Stomach (tissue), 9 donors: Measurements from ENCODE around the gene FAM240A. TPM values are rescaled to one million over a fixed set of nuclear protein-coding genes. Genes with fewer than 3 reads are reported as not detected.

ENCODE experiments used
- DNase-seq, 2 donors: peaks; one replicate each; pipeline versions ENCODE4 v3.0.0 to v3.0.0-alpha.2; 2013 to 2019
- H3K27ac ChIP-seq, 5 donors: fragments of 200-600 bp in 4 of 5; sonication (generic) in 4 of 5; one replicate each; pipeline ENCODE4 v1.5.1; 2013 to 2019; ENCODE audit warnings: mild to moderate bottlenecking in 1 of 5, moderate library complexity in 1 of 5
- H3K27me3 ChIP-seq, 3 donors: fragments of 200-600 bp; sonication (generic); one replicate each; pipeline ENCODE4 v1.5.1; 2017 to 2019; ENCODE audit warnings: mixed run types in 1 of 3
- H3K36me3 ChIP-seq, 4 donors: fragments of 200-600 bp; sonication (generic); 1 replicate in 3 of 4; 2 replicates in 1 of 4; pipeline ENCODE4 v1.5.1; 2016 to 2019
- H3K4me1 ChIP-seq, 4 donors: fragments of 200-600 bp; sonication (generic); one replicate each; pipeline ENCODE4 v1.5.1; 2016 to 2019
- H3K4me3 ChIP-seq, 4 donors: fragments of 200-600 bp; sonication (generic) in 3 of 4; one replicate each; pipeline ENCODE4 v1.5.1; 2016 to 2019; ENCODE audit warnings: mild to moderate bottlenecking in 1 of 4
- H3K9me3 ChIP-seq, 4 donors: fragments of 200-600 bp; sonication (generic); one replicate each; pipeline ENCODE4 v1.5.1; 2016 to 2019
- CTCF ChIP-seq, 7 experiments: fragments of 450-650 bp in 4 of 7; fragments of 200-600 bp in 3 of 7; sonication (generic) in 3 of 7; IDR thresholded peaks; one replicate each; pipeline ENCODE4 v1.5.1; 2016 to 2019; ENCODE audit warnings: antibody characterized with exemption in 7 of 7, control low read depth in 2 of 7, mild to moderate bottlenecking in 1 of 7
- EP300 ChIP-seq: sonication (generic); formaldehyde crosslinking; IDR thresholded peaks from one replicate; pipeline ENCODE4 v1.6.1; 2017; ENCODE audit warnings: antibody characterized with exemption
- POLR2A ChIP-seq, 4 donors: fragments of 450-650 bp; IDR thresholded peaks; one replicate each; pipeline ENCODE4 v1.6.1; 2016; ENCODE audit warnings: antibody characterized with exemption in 4 of 4, control low read depth in 2 of 4, mild to moderate bottlenecking in 1 of 4, moderate library complexity in 1 of 4
- POLR2AphosphoS5 ChIP-seq, 3 donors: sonication (generic); formaldehyde crosslinking; IDR thresholded peaks; one replicate each; pipeline ENCODE4 v1.6.1; 2016; ENCODE audit warnings: antibody characterized with exemption in 3 of 3
- WGBS, 5 donors: extraction: QIAGEN DNeasy Blood & Tissue Kit in 3 of 5; methylation state at CpG; one replicate each; pipeline versions ENCODE4 v1.1.5 to v1.1.7; 2013 to 2018; 5-methylcytosine and 5-hydroxymethylcytosine counted together
- intact Hi-C: fragments of 100-400 bp; cut with DNase I; formaldehyde crosslinking; loops from one replicate; pipeline ENCODE4 v1.15.1; 2023; ENCODE audit warnings: low total_unique reads
- polyA plus RNA-seq, 3 donors: library from polyadenylated mRNA; stranded (reverse); fragments of 200-250 nt; gene quantifications; one replicate each; pipeline ENCODE4 v1.2.3, GENCODE V29; 2013
- total RNA-seq, 5 donors: library from RNA; depleted of rRNA; stranded (reverse); fragments of >200 nt; gene quantifications; one replicate each; pipeline versions ENCODE4 v1.1.0 to v1.2.3, GENCODE V29; 2014 to 2016
- donor health status: healthy with polysubstance abuse.
- donor health status: Bipolar disorder and iron deficiency.
- donor health status: healthy.

Gene FAM240A
- total and polyA plus RNA-seq, 8 donors, result not detected

DNA sequence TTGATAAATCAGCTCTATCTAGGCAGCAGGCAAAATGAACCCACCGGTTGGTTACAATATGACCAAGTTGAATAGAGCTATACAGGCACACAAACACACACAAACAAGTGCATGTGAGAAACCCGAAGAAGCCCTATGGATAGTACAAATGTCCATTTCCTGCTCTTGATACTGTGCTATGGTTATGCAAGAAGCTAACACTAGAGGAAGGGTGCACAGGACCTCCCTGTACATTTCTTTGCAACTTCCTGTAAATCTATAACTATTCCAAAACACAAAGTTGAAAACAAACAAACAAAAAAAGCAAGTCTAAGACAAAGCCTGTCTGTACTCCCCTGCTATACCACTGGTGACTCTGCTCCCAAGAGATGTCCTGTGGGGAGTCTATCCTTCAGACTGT is 8.2 kb upstream of the FAM240A start:
- intact Hi-C loops, result no loop called here
- Histone ChIP-seq H3K27ac (no peak overlapping the region), H3K4me3 (no peak overlapping the region), H3K9me3 (no peaks in the 10 kb centered on the region), H3K36me3 (no peaks in the 10 kb centered on the region), H3K27me3 (no peaks in the 10 kb centered on the region), H3K4me1 (no peaks in the 10 kb centered on the region)
- no peak for TF ChIP-seq POLR2A (IDR thresholded peaks at IDR 0.05)
- TF ChIP-seq EP300, result no peak
- TF ChIP-seq POLR2AphosphoS5 (IDR thresholded peaks at IDR 0.05), result no peak
- TF ChIP-seq CTCF (IDR thresholded peaks at IDR 0.05), result no peak
- 78 to 87% (median 84%) methylated on average over 2 of the region's 2 CpGs for WGBS, 5 donors
- no peak for DNase-seq

GRCh38 chr3:46607603-46608028 is 4.7 kb upstream of the FAM240A start:
- H3K9me3 ChIP-seq, result no peaks in the 10 kb centered on the region
- peaks cover 0 to 6% (median 0%) of the 10 kb centered on the region in 4 donors for H3K4me1 ChIP-seq
- intact Hi-C loops, result no loop called here
- H3K27ac ChIP-seq, result no peak overlapping the region
- 65 to 78% (median 72%) methylated on average over 6 of the region's 6 CpGs for WGBS, 5 donors
- no peaks in the 10 kb centered on the region for H3K36me3 ChIP-seq
- no peak for DNase-seq
- TF ChIP-seq POLR2AphosphoS5 (IDR thresholded peaks at IDR 0.05) (no peak), EP300 (no peak), CTCF (IDR thresholded peaks at IDR 0.05) (no peak), POLR2A (IDR thresholded peaks at IDR 0.05) (no peak)
- no peaks in the 10 kb centered on the region for H3K27me3 ChIP-seq
- no peak overlapping the region for H3K4me3 ChIP-seq

- no peak overlapping the region for H3K4me3 ChIP-seq
- TF ChIP-seq EP300 (no peak), POLR2A (IDR thresholded peaks at IDR 0.05) (no peak), CTCF (IDR thresholded peaks at IDR 0.05) (no peak), POLR2AphosphoS5 (IDR thresholded peaks at IDR 0.05) (no peak)
These were observed 3.1 kb upstream of the FAM240A start for GRCh38 chr3:46609212-46609721.

DNA sequence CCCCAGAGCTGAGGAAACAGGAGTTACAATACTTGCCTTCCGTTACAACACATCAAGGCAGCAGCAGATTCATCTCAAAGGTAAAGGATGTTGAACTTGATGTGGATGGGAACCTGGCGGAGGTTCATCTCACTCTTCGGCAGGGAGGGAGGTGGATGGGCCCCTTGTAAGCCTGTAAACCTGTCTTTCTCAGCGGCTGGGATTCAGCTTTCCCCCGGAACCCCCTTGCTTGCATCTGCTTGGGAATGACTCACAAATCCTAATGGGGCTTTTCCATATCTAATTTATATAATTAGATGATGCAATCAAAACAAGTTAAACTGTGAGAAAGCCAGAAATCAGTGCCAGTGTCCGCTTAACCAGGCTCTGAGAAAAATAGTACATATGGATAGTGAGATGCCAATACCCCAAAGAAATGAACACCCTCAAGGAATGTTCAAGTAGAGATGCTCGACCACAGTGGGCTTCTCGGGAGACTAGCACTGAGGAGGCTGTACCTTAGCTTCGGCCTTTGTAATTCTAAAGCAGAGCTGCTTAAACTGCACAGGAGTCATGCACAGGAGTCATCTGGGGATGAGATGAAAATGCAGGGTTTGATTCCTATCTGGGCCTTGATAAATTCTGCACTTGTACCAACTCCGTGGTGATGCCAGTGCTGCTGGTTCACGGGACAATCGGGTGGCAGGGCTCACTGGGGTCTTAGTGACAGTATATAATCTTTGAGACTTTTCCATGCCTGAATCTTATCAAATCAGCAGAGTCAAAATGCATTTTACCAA is 2.2 kb upstream of the FAM240A start:
- intact Hi-C loops, result no loop called here

More at GRCh38 chr3:46609212-46609721, 3.1 kb upstream of the FAM240A start:
- no peaks in the 10 kb centered on the region for H3K9me3 ChIP-seq
- intact Hi-C loops, result no loop called here
- peaks cover 0 to 6% (median 0%) of the 10 kb centered on the region in 4 donors for H3K4me1 ChIP-seq
- no peak overlapping the region for H3K27ac ChIP-seq
- 71 to 86% (median 76%) methylated on average over 5 of the region's 5 CpGs for WGBS, 5 donors
- no peak for DNase-seq
- no peaks in the 10 kb centered on the region for H3K36me3 ChIP-seq
- H3K27me3 ChIP-seq, result no peaks in the 10 kb centered on the region

More for the DNA sequence above, 2.2 kb upstream of the FAM240A start:
- Histone ChIP-seq H3K27me3 (no peaks in the 10 kb centered on the region), H3K4me3 (no peak overlapping the region), H3K27ac (no peak overlapping the region), H3K9me3 (no peaks in the 10 kb centered on the region), H3K4me1 (peaks cover 0 to 6% (median 0%) of the 10 kb centered on the region in 4 donors), H3K36me3 (no peaks in the 10 kb centered on the region)
- no peak for DNase-seq
- WGBS, 5 donors, result 87 to 92% (median 90%) methylated on average over 12 of the region's 12 CpGs
- TF ChIP-seq CTCF (IDR thresholded peaks at IDR 0.05), result no peak
- TF ChIP-seq EP300, result no peak
- TF ChIP-seq POLR2AphosphoS5 (IDR thresholded peaks at IDR 0.05), result no peak
- no peak for TF ChIP-seq POLR2A (IDR thresholded peaks at IDR 0.05)
